NOMO-1 treated with dmso at 0.1 percent for 144 hours (cell line): ENCODE data around the gene LMAN2L.
"Not testable (repeated sequence)": the region's sequence is repeated elsewhere in the genome, so short reads cannot be mapped to it uniquely, and the experiment has no call there.

ENCODE experiments used
- DNase-seq: peaks from one replicate; lab custom pipeline; 2025; ENCODE audit not compliant: unreplicated experiment; lab: John Stamatoyannopoulos, UW

Gene LMAN2L

DNA sequence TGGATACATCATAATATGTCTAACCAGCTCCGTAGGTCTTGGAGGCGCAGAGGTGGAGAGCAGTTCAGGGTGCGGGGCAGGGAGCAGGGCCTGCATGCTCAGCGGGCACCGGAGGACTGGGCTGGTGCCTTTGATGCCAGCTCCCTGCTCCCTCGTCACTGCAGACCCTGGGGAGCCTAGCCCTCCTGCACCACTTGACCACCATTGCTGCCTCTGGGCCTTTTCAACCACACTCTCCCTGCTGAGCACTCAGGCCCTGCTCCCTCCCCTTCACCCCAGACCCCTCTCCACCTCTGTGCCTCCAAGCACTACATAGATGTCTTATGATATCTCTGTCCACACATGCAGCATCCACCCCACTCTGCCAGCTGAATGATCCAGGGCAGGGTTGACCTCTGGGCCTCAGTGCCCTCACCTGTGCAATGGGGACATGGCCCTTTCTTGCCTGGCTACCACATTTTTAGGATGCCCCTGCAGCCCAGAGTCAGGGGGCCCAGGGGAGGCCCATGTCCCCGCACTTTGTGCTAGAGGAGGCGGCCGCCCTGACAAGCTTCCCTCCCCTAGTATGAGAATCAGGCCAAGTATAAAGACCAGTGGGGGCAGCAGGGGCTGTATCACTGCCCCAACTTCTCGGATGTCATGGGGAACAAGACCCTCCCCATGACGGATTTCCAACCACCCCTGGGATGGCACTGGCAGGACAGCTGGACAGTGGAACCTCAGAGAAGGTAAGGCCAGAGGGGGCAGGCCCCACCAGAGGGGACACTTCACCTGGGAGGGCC, 51.0 kb downstream of the LMAN2L start:
- no peak for DNase-seq

DNA sequence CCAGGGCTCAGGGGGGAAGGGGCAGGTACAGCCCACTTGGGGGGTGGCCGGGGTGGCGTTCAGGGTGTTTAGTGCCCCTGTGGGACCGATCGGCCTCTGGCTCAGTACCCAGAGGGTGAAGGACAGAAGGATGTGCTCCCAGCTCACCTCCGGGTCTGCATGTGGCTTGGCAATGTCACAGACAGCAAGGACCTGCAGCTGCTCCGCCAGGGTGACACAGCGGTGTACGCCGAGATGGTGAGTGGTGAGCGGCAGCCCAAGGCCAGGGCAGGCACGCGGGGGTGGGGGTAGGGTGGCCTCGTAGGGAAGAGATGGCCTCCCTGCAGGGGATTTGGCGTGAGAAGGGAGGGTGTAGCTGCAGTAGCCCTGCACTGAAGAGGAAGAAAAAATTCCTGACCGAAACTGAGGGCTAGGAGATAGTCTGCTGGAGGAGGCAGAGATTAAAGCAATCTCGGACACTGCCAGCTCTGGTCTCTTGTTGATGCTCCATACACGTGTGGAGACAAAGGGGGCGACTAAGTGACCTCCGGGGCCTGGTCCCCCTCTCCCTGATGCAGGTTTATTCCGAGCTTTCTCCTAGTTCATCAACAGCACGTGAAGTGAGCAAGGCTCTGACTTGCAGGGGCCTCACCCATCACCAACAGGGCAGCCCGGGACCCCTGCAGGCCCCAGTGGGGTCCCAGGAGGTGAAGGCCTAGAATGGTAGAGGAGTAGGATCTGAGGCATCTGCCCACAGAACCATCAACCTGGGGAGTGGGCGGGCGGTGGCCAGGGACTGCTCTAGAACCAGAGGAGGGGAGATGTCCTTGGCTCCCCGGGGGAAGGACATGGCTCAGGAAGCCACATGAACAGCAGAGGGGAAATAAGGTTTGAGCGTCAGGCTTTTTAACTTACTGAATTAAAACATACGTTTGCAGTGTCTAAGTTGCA, 51.9 kb downstream of the LMAN2L start:
- DNase-seq, result no peak

DNA sequence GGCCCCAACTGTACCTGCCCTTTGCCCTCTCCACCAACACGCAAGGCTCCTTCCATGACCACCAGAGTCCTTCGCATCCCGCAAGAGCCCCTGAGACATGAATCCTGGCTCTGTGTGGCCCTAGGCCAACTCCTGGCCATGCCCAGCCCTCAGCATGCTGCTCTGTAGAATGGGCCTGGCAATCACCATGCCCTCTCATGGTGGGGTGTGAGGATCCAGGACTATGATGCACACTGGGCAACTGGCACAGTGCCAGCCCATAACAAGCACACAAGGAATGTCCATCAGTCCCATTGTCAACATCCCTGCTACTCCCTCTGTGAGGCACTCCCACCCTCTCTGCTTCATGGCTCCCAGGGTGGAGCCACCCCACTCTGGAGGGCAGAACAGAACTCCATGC, 52.6 kb downstream of the LMAN2L start:
- no peak for DNase-seq

DNA sequence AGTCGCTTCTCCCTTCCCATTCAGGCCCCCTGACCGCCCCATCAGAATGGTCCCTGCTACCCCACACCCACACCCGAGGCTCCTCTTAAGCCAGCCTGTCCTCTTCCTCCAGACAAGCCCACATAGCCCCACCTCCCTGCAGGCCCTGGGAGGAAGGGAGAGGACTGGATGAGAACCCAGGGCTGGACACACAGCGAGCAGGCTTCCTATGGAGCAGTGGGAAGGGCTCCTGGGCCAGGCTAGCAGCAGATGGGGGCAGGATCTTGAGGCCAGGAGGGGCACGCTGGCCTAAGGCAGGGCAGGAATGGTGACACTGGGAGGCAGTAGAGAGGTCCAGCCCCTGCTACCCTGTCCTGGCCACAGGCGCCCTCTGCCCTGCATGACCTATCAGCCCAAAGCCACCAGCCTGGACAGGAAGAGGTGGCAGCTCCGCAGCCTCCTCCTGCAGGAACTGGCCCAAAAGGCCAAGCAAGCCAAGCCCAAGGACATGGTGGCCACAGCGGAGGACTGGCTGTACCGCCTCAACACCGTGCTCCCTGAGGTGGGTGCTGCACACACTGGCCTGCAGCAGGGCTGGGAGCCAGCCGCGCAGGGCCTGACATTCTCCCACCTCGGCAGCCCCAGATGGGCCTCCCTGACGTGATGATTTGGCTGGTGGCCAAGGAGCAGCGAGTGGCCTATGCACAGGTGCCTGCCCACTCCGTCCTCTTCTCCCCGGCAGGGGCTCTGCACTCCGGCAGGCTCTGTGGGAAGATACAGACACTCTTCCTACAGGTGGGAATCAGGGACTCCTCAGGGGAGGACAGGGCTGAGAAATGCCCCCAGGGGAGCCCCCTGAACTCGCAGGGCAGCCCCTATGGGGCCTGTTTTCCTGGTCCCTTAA, 54.0 kb downstream of the LMAN2L start:
- DNase-seq, result no peak

DNA sequence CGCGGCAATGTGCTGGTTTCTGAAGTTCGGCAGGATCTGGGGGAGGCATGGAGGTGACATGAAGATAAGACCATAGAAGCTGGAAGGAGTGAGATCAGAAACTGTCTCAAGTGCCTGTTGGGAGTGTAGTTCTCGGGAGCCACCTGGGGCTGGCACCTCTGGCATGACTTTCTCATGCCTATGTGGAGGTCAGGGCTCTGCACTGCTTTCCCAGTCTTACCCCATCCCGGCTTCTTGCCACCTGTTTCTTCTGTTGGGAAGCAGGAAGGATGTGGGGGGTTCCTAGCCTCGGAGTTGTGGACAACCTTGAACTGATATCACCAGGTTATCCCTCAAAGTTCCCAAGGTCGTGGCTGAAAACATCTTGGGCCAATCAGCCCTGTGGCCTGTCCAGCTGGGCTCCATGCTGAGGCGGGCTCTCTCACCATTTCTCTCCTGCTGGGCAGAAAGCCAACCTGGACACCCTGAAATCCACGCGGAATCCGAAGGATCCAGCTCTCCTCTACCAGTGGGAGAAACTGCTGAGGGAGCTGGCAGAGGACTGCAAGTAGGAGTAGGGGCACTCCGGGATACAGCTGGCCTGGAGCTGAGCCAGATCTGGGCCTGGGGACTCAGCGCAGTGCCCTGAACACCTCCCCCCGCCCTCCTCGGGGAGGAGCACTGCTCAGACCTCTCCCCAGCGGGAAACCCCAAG, 54.8 kb downstream of the LMAN2L start:
- DNase-seq, result no peak

DNA sequence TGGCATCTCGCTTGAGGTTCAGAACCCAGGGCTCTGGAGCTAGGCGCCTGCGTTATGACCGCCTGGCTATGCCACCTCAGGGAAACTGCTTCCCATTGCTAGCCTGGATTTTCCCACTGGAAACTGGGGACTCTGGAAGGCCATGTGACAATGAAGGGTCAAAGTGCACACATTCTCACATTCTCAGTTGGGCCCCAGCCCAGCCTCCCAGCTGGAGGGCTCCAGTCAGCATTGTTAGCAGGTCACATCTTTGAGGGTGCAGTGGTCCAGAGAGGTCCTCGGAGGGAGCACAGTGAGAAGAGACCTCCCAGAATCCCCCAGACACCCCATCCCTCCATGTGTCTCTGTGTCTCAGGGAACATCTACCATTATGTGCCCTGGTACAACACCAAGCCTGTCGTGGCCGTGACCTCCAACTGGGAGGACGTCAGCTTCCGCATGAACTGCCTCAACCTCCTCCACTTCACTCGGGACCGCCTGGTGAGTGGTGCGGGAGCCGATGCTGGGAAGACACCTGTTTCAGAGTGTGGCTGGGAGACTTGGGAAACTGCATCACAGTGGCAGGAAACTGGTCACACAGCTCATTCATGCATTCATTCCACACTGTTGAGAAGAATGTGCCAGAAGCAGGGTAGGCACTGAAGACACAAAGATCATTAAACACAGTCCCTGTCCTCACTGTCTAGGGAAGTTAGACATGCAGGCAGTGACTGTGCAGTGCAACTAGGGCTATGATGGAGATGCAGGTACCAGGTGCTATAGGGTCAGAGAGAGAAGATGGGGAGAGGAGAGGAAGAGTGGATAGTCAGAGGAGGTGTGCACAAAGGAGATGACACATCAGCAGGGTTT, 55.7 kb downstream of the LMAN2L start:
- no peak for DNase-seq

DNA sequence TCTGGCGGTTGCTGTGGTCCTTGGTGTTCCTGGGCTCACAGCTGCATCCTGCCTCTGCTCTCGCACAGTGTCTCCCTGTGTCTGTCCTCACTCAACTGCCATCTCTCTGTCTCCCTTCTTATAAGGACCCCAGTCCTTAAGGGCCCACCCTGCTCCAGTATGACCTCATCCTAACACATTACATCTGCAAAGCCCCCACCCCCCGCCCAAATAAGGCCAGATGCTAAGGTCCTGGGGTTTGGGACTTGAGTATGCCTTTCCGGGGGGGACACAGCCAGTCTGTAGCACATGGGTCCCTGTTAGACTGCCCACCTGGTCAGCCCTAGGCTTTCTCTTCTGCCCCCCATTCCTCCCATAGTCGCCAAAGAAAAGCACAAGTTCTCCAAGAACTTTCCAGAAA, 56.6 kb downstream of the LMAN2L start:
- DNase-seq, result no peak

DNA sequence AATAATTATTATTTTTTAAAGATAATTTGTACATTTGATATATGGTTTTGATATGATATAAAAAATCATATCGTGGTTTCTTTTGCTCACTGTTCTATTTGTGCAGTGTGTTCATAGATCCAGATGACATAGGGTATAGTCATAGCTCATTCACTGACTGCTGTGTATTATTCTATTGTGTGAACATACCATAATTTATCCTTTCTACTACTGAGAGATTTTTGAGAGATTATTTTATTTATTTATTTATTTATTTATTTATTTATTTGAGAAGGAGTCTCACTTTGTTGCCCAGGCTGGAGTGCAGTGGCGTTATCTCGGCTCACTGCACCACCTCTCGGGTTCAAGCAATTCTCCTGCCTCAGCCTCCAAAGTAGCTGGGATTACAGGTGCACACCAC, 58.3 kb downstream of the LMAN2L start:
- no peak for DNase-seq

DNA sequence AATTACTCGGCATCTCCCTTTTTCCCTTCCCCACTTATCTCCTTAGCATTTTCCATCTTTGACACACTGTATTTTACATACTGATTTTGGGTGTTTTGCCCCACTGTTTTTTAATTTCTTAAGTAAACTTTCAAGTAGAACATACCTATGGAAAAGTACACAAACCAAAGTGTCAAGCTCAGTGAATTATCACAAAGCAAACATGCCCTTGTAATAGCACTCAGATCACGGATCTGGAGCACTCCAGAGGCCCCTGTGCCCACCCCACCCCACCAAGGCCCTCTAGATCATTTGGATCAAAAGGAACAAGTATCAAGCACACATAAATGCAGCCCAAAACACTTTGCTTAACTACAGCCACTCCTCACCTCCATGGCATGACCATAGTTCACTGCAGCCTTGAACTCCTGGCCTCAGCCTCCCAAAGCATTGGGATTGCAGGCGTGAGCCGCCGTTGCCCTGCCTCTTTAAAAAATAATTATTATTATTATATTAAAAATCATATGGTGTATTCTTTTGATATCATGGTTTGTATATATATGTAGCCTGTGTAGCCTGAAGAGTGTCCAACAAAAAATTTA, 59.2 kb downstream of the LMAN2L start:
- DNase-seq, result no peak

DNA sequence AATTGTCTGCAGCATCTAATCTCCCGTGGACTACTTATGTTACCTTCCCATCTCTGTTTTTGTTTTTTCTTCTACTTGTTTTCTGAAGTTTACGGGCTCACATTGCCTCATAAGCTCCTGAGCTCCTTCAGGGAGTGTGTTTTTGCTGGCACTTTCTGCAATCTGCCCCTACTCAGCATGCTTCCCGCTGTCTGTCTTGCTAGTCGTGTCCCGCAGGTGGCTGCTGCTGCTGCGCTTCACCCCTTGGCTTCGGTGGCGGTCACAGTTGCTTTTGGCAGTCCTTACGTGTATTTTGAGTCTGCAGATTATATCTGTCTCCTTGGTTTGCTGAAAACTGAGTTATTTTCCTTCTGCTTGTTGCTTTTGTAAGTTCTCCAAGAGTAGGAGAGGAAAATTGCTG, 60.0 kb downstream of the LMAN2L start:
- no peak for DNase-seq

DNA sequence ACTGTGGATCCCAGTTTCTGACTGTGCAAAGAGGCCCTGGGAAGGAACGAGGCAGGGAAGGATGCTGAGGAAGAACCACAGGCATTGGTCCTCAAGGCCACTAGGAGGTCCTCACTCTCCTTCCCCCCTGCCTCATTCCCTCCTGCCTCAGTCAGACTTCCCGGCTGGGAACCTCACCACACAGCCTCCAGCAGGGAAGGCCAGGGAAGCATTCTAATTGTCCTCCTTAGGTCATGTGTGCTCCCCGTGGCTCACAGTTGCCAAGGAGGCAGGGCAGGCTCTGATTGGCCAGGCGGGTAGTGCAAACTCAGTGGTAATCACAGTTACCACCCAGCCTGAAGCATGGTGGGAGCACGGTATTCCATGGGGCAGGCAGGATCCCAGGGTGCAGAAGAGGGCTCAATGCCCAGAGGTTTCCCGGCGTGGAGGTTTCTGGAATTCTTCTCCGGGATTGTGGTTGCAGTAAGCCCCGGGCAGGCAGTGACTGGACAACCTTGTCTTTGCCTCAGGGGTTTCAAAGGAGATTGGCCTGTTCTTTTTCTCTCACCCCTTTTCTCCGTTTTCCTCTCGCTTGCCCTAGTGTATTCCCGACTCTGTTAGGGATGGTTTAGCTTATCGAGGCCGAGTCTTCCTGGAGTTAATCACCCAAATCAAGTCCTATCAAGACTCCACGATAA, 70.2 kb downstream of the LMAN2L start:
- DNase-seq, result no peak

DNA sequence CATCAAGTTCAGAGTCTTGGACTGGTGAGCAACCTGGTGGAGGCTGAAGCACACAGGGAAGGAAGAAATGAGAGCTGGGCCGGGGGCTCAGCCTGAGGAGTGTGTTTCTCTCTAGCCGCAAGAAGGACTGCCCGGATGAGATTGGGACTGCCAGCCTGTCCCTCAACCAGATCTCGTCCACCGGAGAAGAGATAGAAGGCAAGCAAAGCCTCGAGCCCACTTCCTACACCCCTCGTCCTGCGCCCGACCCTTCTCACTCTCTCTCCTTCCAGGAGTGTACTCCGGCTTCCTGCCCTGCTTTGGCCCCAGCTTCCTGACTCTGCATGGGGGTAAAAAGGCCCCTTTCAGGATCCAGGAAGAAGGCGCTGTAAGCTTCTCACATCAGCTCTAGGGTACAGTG, 71.1 kb downstream of the LMAN2L start:
- no peak for DNase-seq

DNA sequence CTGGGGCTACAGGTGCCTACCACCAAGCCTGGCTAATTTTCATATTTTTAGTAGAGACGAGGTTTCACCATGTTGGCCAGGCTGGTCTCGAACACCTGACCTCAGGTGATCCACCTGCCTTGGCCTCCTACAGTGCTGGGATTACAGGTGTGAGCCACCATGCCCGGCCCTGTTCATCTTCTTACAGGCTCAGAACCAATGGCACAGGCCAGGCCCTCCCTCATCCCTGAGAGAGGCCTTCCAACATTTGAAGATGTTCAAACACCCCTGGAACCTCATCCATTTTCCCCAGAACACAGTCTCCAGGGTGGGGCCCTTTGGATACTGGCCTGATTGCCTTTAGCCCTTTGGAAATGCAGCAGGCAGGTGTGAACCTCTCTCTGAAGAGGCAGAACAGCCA, 74.1 kb downstream of the LMAN2L start:
- not testable (repeated sequence) for DNase-seq

DNA sequence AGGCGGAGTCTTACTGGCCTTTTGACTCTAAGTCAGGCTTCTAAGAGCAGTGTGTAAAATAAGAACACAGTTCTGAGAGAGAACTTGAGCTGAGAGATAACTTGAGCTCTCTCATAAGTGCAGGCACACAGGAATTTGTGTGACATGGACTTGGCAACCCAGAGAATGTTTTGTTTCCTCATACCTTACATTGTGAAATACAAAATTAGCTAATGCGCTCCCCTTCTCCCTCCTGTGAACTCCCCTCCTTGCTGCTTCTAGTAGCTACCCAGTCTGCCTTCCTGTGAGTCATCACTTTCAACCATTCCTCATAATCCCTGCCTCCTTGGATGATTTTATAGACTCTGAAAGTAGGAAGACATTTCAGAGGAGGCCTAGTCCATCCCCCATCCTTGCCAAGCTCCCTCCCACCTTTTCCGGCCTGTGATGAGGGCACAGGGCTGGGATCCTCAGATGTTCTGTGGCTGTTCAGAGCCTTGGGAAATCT, 74.7 kb downstream of the LMAN2L start:
- DNase-seq, result peak; percentile 84

DNA sequence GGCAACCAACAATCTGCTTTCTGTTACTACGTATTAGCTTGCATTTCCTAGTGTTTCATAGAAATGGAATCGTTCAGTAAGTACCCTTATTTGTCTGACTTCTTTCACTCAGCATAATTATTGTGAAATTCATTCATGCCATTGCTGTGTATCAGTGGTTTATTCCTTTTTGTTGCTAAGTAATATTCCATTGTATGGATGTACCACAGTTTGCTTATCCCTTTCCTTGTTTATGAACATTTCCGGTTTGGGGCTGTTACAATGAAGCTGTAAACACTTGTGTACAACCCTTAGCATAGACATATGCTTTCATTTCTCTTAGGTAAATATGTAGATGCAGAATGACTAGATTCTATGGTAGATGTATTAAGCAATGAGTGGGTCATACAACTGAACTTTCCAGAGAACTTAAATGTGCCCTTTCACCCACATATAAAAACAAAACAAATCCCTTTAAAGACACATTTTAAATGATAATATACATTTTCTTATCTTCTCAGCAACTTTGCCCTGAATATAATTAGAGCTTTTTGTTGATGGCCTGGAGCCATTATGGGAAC, 75.4 kb downstream of the LMAN2L start:
- no peak for DNase-seq

DNA sequence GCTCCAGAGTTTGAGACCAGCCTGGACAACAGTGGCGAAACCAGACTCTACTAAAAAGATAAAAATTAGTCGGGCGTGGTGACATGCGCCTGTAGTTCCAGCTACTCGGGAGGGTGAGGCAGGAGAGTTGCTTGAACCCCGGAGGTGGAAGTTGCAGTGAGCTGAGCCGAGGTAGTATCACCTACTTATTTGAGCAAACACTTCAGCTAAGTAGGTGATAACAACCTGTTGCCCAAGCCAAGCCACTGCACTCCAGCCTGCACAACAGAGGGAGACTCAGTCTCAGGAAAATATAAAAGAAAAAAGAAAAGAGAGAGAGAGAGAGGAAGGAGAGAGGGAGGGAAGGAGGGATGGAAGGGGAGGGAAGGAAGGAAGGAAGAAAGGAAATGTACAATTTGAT, 76.0 kb downstream of the LMAN2L start:
- no peak for DNase-seq

DNA sequence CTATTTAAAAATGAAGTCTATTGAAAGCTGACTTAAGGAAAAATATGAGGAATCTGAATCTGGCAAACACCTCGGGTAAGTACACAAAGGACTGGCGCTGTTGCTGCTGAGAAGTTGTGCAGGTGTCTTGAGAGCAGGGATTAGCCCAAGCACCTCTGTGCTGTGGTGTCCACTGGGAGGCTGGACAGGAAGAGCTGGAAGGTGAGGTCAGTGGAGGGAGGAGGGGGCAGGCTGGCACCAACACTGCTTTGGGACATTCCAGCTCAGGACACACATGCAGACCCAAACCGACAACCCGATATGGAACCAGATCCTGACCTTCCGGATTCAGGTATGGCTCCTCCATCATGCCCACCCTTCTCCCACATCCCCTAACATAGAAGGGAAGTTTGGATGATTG, 76.7 kb downstream of the LMAN2L start:
- no peak for DNase-seq

DNA sequence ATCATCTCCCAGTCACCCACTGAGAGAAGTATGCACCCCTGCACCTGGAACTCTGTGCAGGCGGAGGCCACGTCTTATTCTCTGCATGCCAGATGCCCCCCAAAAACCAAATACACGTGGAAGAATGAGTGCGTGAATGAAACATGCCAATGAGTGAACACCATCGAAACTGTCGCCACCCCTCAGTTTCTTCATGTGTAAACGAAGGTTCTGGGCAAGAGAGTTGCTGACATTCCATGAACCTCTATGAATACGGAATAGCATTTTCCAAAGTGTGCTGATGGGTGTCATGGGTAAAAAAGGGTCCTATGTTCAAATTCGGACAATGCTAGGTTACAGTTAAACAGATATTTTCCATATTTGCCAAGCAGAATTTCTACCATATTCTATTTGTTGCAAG, 77.5 kb downstream of the LMAN2L start:
- DNase-seq, result no peak
